Fibroblast of skin of right biceps (primary cell): ENCODE results near the gene BMP7.

Experiments
- DNase-seq: peaks from one replicate; pipeline ENCODE4 v3.0.0-alpha.2; 2013

BMP7 gene

DNA sequence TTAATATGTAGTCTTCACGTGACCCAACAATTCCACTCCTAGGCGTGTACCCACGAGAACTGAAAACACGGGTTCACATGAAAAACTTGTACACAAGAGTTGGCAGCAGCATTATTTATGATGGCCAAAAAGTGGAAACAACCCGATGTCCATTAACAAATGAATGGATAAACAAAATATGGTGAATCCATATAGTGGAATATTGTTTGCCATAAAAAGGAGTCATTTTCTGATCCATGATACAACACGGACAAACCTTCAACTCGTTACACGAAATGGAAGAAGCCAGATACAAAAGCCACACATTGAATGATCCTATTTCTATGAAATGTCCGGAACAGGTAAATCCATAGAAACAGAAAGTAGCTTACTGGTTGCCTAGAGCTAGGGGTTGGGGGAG lies 78.4 kb downstream of the BMP7 start:
- DNase-seq = no peak

DNA sequence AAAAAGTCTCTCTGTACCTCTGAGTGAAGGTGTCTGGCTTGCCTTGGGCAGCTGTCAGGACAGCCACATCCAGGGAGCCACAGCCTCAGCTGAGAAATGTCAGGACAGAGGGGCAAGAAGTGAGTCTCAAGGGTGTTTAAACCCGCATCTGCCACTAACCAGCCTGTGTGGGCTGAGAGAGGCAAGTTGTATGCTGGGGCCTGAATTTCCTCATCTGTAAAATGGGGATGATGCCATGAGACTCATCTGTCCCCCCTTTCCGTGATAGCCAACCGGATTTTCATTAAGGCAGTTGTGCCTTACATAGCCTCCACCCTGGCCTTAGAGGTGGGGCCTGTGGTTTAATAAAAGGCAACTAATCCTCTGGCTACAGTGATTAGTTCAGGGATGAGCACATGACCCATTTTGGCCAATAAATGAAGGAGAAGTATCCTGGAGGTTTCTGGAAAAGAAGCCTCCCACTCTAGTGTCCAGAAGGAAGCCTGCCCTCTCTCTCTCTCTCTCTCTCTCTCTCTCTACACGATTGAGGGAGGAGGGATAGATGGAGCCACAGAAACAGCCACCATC lies 79.3 kb downstream of the BMP7 start:
- DNase-seq = no peak

DNA sequence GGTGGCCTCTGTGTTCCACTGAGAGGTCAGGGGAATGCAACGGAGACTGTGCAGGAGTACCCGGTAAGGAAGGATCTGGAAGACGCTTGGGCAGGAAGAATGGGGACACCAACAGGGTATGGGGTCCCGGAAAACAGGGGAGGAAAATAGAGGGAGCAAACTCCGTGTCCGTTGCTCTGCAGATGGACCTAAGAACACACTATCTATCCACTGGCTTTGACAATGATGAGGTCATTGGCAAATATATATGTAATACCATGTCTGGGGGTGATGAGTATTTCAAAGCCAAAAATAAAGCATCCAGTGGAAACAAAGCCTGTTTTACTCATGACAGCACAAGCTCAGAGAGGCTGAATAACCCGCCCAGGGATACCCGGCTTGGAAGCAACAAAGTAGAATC lies 80.2 kb downstream of the BMP7 start:
- DNase-seq = no peak

DNA sequence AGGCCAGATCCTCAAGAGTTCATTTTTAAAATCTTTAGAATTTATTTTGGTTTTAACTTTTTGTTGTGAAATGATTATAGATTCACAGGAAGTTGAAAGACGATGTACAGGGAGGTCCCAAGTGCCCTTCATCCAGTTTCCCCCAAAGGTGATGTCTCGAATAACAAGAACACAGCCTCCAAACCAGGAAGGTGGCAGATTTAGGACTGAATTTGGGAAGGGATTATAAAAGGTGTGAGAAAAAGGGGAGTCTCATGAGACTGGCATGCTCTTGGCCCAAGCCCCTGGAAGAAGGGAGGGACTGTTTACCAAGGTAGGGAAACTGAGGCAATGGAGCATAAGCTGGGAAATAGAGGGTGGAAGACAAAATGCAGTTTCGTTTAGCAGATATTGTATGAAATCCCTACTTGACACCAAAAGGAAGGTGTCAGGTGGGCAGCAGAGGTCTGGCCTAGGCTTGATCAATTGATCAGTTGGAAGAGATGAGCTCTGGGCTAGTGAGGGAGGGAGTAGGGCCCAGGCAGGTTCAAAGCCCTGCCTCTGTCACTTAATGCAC lies 81.2 kb downstream of the BMP7 start:
- no peak for DNase-seq

DNA sequence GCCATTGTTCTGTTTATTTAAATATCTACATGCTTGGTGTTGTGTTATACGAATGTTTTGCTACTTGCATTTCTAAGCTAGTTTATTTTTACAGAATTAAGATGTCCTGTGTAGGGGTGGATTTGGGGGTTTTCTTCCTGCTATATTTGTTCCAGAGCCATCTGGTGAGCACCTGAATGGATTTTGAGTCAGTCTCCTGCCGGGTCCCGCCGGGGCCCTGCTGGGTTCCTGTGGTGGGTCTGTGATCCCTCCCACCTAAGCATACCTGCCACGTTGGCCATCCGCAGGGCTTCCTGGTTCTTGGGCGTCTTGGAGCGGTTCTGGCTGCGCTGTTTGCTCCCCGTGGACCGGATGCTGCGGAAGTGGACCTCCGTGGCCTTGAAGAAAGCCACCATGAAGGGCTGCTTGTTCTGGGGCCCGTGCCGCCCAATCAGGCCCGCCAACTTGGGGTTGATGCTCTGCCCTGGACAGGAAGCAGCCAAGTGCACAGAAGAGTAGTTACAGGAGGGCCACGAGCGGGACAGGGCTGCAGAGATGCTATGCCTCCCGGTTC lies 82.9 kb downstream of the BMP7 start:
- DNase-seq = no peak

DNA sequence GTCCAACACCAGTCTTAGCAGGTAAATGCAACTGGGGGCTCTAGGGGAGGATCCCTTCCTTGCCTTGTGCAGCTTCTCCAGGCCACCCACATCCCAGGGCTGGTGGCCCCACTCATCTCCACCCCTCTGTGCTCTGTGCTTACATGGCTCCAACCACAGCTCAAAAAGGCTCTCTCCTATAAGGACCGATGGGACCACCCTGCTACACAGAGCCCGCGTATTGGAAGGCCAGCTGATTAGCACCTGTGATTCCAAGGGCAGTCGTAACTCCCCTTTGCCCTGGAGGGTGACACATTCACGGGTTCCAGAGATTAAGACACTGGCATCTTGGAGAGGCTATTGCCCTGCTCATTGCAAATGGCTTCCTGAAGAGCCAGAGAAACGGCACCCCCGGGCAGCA lies 84.8 kb downstream of the BMP7 start:
- no peak for DNase-seq

DNA sequence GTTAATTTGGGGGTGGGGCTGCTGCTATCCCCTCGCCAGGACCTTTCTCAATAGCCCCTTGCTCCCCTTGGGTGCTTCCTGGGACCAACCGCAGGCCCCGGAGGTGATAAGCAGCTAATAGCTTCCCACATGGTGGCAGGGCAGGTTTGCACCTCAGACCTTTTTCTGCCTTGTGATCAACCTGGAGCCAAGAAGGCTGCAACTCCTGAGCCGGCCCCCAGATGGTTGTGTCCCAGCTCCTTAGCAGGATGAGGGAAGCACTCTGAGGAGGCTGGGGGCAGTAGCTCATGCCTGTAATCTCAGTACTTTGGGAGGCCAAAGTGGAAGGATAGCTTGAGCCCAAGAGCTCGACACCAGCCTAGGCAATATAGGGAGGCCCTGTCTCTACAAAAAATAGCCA lies 85.5 kb downstream of the BMP7 start:
- no peak for DNase-seq

DNA sequence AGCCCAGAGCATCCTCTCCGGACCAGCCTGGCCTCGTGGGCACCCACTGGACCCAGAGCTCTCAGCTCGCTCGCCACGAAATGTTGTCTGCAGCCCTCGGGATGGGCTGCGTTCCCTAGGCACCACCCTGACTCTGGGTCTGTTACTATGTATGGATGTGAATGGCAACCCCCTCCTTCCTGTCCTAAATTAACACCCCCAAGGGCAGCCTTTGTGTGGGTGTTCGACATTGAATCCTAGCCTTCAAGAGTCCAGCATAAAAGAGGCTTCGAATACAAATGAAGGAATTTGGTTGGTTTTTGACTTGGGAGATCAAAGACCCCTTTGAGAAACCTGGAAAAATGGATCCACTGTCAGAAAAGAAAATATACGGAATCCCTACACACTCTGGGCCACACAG lies 86.1 kb downstream of the BMP7 start:
- DNase-seq = no peak

DNA sequence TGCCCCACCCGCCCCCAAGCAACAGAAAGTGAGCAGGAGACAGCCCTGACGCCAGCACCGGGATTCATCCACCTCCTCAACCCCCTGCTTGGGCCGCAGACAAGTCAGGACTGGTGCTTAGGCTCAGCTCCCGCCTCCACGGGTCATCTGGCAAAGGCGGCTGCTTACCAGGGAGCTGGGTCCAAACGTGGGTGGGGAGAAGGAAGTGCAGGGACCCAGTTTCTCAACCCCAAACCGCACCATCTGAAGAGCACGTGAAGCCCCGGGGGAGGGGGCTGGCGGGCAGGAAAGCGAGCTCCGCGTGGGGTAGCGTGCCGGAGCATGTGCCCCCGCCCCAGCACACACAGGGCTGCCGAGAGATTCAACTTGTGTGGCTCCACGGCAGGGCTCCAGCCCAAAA lies 87.2 kb downstream of the BMP7 start:
- DNase-seq = no peak

DNA sequence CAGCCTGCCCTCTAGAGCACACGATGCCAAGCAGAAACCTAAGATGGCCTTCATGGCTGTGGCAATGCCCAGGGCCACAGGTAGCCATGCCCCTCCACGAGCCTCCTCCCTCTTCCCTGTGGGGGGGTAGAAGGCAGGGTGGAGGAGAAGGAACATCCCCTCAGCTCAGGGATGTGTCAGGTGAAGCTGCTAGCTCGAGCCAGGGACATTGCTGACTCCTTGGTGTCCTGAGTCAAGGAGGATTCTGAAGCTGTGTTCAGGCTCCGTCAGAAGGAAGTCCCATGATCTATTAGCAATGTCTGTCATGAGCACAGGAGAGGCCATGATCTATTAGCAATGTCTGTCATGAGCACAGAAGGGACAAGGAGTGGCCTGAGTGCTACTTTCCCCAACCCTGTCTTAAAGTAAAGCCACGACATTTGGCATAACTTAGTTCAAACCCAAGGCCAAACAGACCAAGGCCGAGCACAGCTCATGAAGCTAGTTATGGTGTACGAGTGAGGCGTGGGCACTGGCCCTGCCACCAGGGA lies 87.8 kb downstream of the BMP7 start:
- no peak for DNase-seq

DNA sequence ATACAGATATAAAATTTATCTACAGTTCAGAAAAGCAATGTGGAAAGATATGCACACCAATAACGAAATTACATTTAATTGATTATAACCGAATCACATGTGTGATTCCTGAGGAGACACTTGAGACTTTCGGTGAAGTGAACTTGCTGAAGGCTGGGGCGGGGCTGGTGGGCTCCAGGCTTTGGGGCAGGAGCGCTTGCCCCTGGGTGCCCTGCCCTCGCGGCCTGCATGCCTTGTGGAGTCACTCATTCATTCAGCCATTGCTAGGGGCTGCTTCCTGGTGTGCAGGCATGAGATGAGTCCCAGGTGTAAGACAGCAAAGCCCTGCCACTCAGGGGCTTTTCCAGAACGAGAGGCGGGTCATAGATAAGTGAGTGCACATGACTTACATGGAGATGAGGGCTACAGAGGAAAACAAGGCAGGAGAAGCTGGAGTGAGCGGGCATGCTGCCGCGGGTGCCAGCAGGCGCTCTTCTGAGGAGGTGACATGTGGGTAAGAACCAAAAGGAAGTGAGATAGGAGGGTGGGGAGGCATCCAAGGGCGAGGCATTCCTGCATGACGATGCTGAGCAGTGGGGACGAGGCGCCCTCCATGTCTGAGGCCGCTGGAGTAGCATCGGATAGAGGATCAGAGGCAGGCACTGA lies 88.7 kb downstream of the BMP7 start:
- no peak for DNase-seq

DNA sequence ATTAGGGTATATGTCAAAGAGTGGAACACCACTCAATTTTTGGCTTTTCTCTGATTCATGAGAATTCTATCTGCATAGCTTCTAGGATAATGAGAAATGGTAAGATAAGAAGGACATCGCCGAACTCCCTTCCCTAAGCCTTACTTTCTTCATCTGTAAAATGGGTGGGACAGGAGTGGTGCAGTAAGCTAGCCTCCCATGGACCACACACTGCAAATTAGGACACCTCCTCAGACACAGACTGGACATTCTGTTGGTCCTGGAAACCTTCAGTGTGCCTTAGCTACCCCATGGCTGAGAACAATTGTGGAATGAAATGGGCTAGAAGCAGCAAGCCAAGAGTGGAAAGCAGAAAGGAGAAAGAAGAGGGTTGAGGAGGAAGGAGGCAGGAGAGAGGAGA lies 89.6 kb downstream of the BMP7 start:
- no peak for DNase-seq

DNA sequence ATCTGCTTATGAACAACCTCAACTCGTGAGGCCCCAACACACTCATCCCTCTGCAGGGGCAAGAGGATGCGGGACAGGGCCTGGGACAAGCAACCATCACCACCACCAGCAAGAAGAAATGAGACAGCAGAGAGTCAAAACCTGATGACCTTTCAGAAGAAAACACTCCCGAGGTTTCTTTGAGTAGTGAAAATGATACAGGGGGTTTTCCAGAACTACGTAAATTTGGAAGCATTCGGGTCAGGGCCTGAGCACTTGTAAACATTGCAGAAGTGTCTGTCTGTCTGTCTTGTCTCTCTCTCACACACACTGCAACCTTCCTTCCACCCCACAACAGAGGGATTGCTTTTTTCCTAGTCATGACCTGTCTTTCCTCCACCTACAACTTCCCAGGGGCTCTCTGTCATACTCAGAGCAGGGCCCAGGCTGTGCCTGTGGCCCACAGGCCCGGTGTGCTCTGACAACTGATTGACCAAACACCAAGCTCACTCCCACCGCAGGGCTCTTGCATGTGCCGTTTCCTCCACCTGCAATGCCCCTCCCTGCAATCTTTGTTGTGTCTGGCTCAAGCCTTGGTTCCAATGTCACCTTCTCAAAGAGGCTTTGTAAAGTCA lies 90.9 kb downstream of the BMP7 start:
- DNase-seq = no peak

DNA sequence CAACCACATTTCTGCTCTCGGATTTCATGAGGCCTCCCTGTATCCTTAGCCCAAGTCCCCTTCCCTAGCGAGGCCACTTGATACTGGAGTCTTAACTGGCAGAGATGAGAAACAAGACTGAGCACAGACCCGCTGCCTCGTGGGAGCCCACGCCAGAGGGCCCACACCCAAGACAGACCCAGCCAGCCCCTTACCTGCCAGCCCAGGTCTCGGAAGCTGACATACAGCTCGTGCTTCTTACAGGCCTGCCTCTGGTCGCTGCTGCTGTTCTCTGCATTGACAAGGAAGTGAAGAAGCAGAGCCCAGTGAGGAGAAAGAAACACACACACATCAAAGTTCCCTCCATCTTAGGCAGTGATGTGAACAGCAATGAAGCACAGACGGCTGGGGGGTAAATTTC lies 91.7 kb downstream of the BMP7 start:
- no peak for DNase-seq

DNA sequence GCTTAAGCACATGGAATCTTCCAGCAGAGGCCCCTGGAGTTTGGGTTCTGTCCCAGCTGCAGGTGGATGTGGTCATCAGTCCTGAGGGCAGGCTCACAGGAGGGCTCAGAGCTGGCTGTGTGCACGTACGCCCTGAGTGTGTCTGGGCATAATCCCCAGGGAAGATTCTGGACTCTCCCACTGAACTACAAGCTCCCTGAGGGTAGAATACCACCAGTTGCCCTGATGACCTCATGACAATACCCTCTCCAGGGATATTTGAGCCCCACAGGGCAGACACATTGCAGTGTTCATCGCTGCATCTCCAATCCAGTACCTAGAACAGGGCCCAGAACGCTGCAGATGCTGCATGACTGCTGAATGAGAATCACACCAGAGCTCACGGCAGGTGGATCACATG lies 92.5 kb downstream of the BMP7 start:
- DNase-seq = no peak

DNA sequence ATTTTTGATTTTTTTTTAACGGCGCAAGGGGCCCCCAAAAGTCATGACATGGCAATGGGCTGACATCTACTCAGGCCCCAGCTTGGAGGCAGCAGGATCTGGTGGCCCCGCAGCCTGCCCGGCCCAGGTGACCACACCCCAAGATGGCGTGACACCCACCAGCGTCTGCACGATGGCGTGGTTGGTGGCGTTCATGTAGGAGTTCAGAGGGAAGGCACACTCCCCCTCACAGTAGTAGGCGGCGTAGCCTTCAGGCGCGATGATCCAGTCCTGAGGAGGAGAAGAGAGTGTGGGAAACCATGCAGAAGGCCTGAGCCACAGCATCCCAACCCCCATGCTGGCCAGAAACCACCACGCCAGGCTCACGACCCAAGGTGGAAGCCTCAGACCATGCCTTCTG lies 93.4 kb downstream of the BMP7 start:
- DNase-seq = no peak

DNA sequence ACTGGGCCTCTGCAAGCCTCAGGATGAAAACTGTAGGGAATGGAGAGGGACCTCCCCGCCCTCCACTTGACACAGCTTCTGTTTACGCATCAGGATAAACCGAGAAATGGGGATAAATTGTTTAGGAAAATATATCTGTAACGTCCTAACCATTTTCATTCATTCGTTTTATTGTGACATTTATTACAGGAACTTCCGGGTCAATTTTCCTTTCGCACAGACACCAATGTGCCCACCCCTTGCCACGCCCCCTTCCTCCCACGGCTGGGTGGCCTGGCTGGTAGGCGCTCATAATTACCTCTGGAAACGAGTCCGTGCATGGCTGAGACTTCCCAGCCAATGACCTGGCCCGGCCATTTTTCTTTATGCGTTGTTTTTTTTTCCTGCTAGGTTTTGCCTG lies 96.1 kb downstream of the BMP7 start:
- no peak for DNase-seq

DNA sequence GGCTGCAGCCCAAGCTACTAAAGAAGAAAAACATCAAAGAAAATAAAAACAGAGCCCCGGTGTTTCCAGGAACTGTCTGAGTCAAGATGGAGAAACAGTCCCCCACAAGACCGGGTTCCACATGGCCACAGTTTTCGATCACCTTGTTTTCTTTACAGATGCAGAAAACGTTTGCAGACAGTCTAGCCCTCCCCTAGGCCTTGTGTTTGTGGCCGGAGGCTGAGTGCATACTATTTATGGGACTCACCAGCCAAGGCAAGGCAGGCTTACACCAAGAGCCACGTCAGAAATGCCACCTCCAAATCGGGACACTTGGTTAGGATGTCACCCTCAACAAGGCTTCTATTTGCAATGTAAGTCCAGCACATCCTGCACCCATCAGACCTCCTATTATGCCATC lies 97.3 kb downstream of the BMP7 start:
- DNase-seq = no peak

DNA sequence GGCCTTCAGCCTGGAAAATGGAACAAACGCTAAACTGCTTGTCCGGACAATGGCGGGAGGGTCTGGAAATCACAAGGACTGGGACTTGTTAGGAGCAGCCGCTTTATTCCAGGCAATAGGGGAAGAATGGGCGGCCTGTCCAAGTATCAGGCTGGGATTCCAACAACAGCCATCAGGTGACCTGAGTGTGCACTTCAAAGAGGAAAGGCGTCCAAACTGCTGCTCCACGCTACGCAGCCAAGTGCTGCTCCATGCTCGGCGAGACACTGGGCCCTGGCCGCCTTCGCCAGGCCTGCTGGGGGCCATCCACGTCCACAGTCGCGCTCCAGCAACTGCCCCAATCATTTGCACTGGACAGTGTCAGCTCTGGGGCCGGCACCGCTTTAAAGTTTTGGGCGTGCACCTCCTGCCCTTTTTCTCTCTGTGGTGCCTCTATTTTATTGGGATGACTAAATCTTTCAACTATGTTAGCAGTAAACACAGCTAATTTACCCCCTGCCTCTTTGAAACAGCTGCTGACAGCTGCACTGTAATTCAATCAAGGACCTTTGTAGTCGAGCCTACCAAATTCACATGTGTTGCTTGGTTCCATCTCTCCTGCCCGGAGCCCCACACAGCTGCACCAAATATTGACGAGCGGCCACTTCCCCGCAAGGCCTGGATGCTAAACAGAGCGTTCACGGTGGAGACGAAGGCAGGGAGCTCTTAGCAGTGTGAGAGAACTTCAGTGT lies 98.3 kb downstream of the BMP7 start:
- no peak for DNase-seq

DNA sequence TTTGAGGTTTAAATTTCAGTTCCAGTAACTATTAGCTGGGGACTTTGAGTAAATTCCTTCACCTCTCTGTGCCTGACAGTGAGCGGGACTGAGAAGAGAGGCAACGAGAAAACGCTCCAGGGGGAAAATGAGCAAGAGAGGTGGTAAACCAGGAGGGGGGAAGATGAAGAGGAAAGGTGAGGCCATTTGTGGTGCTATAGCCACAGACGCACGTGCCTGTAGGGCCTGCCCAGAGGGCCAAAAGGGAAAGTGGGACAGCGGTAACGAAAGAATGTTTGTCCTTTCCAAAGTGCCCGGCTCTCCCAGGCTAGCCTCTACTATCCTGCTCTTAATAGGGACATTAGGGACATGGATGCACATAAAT lies 99.2 kb downstream of the BMP7 start:
- DNase-seq = no peak

DNA sequence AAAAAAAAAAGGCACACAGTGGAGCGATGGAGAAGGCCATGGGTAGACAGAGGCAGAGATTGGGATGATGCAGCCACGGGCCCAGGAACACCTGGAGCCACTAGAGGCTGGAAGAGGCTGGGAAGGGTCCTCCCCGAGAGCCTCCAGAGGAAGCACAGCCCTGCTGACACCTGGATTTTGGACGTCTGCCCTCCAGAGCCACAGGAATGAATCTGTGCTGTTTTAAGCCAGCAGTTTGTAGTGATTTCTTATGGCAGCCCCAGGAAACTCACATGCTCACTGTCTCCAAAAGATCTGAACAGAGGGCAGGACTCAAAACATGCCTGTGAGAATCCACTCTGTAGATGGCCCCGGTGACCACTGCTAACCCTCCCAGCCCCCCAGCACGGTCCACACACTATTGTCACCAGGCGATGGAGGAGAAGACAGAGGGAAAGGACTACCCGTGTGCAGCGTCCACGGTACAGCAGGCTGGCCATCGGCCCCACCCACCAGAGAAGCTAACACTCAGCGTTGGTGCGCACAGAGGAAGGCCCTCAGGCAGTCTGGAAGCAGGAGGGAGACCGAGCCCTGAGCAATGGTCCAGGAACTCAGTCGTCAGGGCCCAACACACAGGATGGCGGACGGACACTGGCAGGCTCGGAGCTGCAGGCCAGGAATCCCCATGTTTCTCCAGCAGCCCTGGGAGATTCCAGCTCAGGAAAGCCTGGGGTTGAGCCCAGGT lies 99.7 kb downstream of the BMP7 start:
- DNase-seq = no peak

DNA sequence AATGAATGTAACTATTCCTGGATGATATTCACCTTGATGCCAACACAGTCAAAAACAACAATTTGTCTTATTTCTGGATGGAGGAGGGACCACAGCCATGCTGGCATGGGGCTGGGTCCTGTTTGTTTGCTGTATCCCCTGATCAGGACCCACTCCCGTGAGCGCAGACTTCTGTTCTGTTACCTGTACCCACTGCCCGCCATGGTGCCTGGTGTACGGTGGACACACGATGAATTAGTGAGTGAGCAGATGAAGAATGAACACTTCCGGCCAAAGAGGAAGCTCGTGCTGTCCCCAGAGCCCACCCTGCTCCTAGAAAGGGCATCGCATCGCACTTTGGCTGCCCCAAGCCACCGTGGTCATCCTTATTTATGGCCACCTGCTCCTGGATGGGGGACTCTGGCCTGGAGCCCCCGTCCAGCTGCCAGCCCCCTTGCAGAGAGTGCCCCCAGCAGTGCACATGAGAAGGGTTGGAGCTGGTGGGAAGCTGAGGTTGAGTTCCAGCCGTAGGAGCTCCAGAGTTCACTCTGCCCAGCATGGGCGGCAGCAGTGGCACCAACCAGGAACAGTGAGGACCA lies 100.9 kb downstream of the BMP7 start:
- DNase-seq = no peak
